SW480 (cell line): ENCODE data around the gene FRMPD4.
A peak's percentile ranks its signal among the peaks of the same experiment; 100 is the strongest.
"Not testable (repeated sequence)": the region's sequence is repeated elsewhere in the genome, so short reads cannot be mapped to it uniquely, and the experiment has no call there.

Experiments used
- DNase-seq: peaks from one replicate; pipeline ENCODE4 v3.0.0-alpha.2; 2016; ENCODE audit warnings: low spot score

The FRMPD4 gene

DNA sequence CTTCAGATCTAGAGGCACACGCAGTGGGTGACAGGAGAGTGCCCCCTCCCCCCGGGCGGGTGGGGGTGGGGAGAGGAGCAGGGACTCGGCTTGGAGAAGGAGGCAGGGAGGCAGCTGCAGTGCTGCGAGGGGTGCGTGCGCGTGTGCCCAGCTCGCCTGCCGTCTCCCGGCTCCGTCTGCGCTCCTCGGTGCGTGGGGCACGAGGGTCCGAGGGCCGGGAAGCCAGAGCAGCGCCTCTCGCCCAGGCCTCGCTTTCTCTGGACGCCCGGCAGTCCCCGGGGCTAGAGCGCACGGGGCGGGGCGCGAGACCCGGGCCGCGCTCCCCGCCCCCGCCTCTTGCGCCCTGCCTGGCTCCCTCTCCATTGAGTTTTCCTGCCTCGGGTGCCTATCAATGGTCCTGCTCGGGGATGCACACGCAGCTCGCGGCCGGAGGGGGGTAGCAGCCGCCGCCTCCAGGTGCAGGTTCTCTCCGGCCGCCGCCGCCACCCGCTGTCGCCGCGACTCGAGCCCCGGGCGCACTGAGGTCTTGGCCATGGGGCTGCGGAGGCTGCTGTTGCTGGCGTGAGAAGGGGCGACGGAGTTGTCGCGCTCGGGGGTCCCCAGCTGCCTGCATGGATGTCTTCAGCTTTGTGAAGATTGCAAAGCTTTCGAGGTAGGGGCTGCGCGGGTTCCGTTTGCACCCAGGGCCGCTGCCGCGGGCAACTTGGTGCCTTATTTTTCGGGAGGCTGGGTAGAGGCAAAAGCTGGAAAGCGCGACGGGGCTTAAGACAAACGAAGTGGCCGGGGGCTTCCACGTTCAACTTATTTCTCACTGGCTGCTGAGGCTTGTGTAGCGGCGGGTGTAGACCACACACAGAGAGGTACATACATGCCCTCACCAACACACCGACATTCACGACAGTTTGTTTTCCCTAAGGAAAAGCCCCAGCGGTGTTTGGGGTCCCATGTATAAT, at the start of gene FRMPD4:
Gene FRMPD4 (plus strand): TSS at position 113 of the 953 bp plus-strand sequence. CDS start 499 bp downstream, at position 612.
- no peak for DNase-seq

DNA sequence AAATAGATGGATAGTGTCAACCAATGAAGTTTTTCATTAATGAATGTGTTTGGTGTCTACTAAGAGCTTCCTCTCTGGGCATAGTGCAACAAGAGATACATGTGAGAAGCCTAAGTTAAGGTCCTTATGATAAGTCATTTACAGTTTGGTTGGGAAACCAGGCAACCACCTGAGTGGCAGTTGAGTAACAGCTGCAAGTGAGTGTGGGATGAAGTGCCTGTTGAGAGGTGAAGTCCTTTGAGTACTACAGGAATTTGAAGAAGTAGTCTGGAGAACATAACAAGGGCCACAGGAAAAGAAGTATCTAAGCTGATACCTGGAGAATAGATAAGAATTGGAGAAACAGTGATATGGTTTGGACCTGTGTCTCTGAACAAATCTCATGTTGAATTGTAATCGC, 48.5 kb upstream of the FRMPD4 start:
- no peak for DNase-seq

DNA sequence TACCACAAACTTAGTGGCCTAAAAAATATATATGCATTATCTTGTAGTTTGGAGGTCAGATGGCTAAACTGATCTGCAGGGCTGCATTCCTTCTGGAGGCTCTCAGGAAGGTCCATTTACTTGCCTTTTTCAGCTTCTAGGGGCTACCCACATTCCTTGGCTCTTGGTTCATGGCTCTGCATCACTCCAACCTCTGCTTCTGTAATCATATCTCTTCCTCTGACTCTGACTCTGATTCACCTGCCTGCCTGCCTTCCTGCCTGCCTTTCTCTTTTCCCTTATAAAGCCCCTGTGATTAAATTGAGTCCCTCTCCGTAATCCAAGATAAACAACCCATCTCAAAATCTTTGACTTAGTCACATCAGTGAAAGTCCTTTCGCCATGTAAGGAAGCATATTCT, 25.0 kb upstream of the FRMPD4 start:
- DNase-seq, result no peak

DNA sequence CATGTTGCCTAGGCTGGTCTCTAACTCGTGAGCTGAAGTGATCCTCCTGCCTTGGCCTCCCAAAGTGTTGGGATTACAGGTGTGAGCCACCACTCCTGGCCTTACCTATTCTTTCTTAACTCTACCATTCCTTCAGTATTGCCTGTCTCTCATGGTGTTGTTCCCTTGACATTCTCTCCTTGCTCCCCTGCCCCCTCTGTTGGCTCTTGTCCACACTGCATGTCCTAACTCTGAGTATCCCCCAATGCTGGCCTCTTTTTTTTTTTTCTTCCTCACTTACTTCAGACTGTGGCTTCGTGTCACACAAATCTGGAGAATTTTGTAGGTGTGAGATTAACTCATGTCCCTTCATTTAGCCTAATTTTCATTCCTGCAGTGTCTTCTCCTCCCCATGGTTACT, 22.9 kb upstream of the FRMPD4 start:
- DNase-seq, result peak; percentile 4

DNA sequence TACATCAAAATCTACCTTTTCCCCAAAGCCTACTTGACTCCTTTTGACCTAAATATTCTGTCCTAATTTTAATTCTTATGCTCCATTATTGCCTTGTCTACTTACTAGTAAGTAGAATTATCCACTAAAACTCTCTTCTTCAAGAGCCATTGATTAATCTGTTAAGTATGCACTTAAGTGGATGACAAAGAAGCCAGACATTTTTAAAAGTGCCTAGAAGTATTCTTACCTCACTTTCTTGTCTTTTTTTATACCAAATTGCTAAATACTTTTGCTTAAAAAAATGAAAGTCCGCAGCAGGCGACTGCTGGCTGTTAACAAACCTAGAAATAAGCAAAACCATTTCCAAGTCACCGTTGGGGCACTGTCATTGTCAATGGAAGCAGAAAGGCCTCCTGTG, 20.1 kb upstream of the FRMPD4 start:
- DNase-seq, result no peak

DNA sequence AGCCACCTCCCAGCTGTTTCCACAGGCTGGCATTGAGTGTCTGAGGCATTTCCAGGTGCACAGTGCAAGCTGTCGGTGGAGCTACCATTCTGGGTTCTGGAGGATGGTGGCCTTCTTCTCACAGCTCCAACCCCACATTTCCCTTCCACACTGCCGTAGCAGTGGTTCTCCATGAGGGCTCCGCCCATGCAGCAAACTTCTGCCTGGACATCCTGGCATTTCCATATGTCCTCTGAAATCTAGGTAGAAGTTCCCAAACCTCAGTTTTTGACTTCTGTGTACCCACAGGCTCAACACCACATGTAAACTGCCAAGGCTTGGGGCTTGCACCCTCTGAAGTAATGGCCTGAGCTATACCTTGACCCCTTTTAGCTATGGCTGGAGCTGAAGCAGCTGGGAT, 10.3 kb upstream of the FRMPD4 start:
- DNase-seq, result no peak

DNA sequence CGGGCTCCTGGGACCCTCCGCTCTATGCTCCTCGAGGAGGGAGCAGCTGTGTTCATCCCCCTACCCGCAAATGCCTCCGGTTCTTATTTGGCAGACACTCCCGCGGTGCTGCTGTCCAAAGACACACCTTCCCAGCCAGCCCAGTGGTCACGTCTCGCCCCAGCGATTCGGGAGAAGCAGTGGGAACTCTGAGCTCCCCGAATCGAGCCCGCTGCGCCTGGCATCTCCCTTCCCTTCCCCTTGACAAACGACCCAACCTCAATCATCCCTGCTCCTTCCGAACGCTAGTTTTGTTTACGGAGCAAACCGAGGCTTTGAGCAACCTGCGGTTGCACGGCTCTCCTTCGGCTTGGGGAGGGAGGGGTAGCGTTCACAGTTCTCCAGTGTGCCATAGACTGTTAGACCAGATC, 317 bp upstream of the FRMPD4 start:
- no peak for DNase-seq

DNA sequence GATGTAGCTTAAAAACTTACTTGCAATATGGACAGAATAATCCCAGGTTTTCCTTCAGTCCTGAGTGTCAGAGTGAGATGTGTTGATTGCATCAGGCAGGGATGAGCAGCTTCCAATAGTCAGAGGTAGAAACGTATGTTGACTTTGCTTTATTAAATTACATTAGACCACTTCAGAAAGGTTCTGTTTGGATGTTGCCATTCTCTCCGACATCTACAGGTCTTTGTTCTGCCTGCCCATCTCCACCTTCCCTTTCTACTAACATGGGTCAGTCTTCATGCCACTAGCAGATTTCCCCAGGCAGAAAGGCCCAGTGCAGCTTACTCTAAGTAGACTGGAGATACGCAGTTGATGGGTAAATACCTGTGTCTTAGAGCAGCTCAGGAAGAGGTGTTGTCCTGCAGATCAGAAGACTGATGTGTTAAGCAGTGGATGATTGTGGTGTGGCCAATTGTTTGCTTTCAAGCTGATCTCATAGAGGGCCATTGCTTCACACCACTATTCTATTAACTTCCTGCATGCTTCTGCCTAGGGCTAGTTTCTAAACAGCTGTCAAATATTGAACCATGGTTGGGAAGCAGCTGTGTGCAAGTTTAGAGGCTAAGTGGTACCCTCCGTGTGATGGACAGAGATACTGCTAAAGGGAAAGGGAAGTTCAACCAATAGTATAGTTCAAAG, 1.8 kb downstream of the FRMPD4 start:
- no peak for DNase-seq

DNA sequence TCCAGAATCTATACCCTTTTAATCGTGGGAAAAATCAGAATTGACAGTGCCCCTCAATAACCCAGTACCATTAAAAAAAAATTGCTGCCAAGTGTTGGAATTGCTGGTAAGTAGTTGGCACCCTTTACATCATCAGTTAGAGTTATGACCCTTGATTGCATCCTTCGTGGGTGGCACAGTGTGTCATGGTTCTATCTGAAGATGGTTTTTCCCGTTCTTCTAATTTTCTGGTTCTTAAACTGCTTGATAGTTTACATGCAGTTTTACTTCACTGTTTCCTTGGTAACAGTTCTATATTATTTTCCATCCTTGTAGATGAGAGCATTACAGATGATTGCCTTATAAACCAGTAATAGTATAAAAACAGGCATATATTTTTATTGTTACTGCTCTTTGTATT, 3.2 kb downstream of the FRMPD4 start:
- DNase-seq, result no peak

DNA sequence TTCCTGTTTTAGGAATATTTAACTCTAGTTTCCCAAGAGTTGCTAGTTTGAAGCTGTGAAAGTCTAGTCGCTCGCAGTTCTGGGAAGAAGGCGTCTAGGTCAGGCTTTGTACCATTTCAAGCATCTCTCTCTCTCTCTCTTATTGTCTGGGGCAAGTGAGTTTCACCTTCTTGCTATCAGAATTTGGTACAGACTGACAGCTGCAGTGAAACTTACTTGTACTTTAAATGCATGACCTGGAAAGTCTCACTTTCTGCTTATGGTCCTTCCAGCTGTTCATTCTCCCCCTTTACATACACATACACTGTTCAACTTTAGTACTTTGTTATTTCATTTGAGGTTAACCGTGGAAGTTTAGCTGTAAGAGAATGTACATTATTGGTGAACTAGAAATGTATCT, 4.4 kb downstream of the FRMPD4 start:
- DNase-seq, result no peak

DNA sequence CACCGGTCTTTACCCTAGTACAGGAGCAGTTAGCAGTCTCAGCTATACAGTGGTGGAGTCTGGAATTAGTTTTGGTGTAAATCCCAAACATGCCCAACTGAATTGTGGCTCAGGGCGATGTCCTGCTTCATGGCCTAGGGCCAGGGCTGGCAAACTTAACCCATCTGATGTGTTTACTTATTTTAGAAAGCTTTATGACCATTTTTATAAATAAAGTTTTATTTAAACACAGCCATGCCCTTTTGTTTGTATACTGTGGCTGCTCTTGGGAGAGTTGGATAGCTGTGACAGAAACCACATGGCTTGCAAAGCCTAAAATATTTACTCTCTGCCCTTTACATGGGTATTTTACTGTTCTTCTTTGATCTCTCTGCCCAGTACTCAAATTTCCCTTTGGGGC, 7.1 kb downstream of the FRMPD4 start:
- no peak for DNase-seq

DNA sequence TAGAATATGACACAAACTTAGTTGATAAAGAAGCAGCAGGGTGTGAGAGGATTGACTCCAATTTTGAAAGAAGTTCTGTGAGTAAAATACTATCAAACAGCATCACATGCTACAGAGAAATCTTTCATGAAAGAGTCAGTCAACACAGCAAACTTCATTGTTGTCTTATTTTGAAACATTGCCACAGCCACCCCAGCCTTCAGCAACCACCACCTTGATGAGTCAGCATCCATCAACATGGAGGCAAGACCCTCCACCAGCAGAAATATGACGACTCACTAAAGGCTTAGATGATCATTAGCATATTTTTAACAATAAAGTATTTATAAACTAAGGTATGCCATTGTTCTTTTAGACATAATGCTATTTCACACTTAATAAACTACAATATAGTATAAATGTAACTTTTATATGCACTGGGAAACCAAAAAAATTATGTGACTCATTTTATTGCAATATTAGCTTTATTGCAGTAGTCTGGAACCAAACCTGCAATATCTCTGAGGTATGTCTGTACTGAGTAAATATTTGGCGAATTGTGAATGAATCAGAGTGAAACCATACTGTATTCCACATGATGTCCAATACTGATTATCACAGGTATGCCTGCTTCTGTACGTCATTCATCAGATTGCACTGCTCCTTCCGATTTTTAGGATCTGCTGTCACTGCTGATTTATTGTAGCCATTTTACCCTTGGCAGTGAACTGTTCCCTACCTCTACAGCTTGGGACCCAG, 11.6 kb downstream of the FRMPD4 start:
- DNase-seq, result no peak

DNA sequence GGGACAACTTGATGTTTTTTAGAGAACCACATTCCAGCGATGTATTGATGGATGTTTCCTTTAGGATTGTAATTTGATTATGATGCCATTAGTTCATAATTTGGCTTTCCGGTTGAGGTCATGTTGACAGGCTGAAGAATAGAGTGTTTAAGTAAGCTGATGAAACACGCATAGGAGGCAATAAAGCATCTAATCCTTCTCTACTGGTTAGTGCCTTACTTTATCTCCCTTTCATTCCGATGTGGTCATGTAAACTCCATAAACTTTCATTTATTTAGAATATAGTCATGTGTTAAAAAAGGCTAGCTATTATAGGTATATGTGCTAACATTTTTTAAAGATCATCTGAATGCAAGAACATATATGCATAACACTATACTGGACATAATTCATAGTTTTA, 15.0 kb downstream of the FRMPD4 start:
- DNase-seq, result no peak

DNA sequence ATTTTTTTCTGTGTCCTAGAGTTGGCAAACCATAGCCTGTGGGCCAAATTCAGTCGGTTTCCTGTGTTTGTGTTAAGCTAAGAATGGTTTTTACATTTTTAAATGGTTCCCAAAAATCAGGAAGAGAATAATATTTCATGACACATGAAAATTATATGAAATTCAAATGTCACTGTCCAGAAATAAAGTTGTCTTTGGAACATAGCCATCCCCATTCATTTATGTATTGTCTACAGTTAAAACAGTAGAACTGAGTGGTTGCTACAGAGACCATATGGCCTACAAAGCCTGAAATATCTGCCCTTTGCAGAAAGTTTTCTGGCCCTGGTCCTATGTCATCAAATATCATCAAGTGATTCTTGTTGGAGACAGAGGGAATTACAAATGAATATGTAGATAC, 15.5 kb downstream of the FRMPD4 start:
- DNase-seq, result no peak

DNA sequence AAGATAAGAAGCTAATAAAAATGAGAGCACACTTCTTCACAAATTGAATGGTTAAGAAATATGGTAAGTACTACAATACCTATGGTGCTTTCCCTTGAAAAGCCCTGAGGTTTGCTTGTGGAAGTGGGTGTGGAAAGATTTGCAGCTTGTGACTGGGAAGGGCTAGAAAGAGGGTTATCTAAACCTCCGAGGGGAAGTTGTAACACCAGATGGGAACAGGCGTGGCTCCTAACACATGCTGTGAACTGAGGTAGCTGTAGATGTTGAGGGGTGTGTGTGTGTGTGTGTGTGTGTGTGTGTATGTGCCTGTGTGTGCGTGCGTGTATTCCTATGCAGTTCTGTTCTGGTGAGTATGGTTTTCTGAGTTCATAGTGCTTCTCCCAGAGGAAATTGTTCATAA, 21.5 kb downstream of the FRMPD4 start:
- DNase-seq, result no peak

DNA sequence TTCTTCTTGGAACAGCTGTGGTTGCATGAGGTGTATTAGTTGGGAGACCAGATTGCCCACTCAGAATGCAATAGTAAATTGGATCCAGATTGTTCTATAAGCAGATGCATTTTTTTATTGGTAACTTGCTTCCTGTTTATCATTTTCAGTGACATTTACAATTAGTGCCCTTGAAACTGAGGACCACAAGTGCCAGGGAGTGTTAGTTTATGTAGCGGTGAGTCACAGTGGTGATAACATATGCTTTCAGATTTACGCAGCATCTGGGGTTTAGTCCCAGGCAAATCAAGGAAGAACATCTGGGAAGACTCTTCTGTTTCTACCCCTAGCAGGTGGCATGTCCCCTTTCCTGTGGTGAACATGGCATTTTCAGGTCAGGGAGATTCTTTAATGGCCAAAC, 24.1 kb downstream of the FRMPD4 start:
- DNase-seq, result no peak

DNA sequence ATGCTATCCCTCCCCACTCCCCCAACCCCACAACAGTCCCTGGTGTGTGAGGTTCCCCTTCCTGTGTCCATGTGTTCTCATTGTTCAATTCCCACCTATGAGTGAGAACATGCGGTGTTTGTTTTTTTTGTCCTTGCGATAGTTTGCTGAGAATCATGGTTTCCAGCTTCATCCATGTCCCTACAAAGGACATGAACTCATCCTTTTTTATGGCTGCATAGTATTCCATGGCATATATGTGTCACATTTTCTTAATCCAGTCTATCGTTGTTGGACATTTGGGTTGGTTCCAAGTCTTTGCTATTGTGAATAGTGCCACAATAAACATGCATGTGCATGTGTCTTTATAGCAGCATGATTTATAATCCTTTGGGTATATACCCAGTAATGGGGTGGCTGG, 25.9 kb downstream of the FRMPD4 start:
- DNase-seq, result not testable (repeated sequence)

DNA sequence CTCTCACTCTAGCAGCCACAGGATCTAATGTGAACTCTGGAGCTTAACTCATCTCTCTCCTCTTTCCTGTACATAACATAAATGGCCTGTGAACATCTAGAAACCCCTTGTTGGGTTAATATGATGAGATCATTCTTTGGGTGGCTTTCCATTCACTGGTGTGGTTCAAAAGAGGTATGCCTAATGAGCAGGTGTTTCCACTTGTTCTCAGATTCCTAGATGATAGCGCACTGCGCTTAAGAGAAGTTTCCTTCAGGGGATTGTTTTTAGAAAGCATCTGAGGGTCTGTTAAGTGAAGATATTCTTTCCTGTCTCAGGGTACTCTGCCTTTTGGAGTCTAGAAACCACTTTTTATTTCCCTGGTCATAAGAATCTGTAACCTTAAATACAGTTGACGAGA, 32.5 kb downstream of the FRMPD4 start:
- no peak for DNase-seq

DNA sequence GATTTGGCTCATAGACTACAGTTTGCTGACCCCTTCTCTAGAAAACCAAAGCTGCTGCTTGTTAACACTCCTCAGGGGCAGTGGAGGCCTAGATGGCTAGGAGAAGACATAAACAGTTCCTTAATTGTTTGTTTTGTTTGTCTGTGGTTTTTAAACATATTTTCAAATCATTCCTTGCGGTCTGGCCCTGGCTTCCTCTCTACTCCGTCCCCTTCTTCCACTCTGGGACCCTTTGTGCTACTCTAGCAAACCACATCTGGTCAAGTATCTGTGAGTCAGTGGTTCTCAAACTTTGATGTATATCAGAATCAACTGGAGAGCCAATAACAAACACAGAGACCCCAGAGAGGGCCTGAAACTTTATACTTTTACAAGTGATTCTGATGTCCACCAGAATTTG, 36.1 kb downstream of the FRMPD4 start:
- peak; percentile 1 for DNase-seq

DNA sequence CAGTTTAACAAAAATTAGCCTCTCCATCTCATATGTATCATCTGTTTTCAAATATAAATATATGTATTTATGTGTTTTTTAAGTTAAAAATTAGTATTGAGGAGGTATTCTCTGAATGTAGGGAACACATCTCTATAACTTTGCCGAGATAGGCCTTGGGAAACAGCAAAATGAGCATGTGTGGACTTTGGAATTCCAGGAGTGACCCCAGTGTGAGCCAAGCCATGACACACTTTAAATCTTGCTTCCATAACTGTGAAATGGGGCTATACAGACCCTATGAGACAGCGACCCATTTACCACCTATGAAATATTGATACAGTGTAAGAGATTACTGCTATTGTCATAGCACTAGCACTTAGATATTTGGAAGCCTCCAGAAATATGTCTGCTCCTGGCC, 58.8 kb downstream of the FRMPD4 start:
- no peak for DNase-seq

DNA sequence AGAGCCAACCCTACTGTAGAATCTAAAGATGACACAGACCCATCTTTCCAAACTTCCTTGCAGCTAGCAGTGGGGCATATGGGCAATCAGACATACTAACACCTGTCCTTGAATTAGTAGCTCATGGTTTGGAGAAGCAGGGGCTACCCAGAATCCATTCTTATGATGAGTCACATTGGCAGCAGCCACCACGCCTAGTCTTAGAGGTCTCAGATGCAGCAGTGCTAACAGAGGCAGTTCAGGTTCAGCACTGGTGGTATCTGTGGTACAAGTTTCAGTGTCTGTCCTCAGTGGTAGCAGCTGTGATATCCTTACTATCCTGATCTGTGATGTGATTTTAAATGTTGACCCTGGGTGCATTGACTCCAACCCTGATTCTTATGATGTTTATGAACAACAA, 68.1 kb downstream of the FRMPD4 start:
- DNase-seq, result no peak

DNA sequence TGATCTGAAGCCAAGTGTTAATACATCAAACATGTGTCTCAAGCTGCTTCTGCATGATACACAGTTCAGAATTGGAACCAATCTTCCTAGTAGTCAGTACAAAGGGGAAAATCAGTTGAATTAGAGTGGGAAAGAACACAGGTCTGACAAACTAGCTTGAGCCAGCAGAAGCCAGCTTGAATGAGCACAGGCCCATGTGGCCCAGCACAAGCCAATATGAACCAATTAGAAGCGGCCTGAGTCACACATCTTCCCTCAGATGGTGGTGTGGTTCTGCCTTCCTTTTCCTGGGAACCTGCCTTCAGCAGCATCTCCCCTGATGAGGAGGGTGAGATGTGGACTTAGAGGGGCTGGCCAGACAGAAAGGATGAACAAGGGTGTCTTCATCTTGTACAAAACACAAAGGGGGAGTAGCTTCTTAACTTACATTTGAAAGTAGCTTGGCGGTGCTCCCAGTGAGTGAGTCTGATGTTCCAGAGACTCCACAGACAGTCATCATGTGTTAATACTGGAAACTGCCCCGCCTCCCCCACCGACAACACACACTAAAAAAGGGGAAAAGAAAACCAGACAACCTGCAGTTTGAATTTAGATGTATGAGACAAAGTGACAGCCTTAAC, 72.0 kb downstream of the FRMPD4 start:
- peak; percentile 29 for DNase-seq
